ENCODE results near the gene INPP4B.

GRCh38 chr4:142168181-142168580 lies 677.9 kb downstream of the INPP4B start:
- TF ChIP-seq CTCF (IDR thresholded peaks at IDR 0.05) (no peak), POLR2A (IDR thresholded peaks at IDR 0.05) (no peak)

Measured in testis (tissue), 2 donors.